GM19023 (cell line): ENCODE measurements around the gene TMSB10.
"Not testable (repeated sequence)": the region's sequence is repeated elsewhere in the genome, so short reads cannot be mapped to it uniquely, and the experiment has no call there.

Experiments
- ATAC-seq: cut with Tn5 transposase; IDR thresholded peaks from one replicate; pipeline ENCODE4 v1.9.1; 2021; ENCODE audit warnings: mild to moderate bottlenecking, moderate library complexity; ENCODE audit not compliant: unreplicated experiment

The TMSB10 gene

GRCh38 chr2:84900971-84901370, 4.5 kb upstream of the TMSB10 start:
- ATAC-seq: no peak

- ATAC-seq: no peak
Measured at GRCh38 chr2:84901593-84902120, 3.8 kb upstream of the TMSB10 start.

- no peak for ATAC-seq
Measured at GRCh38 chr2:84902526-84902925, 2.9 kb upstream of the TMSB10 start.

GRCh38 chr2:84904151-84904550, 1.3 kb upstream of the TMSB10 start:
- no peak for ATAC-seq

GRCh38 chr2:84904717-84905174, 710 bp upstream of the TMSB10 start:
- ATAC-seq: no peak

GRCh38 chr2:84906108-84906899, 848 bp downstream of the TMSB10 start:
- ATAC-seq: peak; percentile 36

- peak; percentile 23 for ATAC-seq
Measured at GRCh38 chr2:84906900-84907714, 1.7 kb downstream of the TMSB10 start.

- no peak for ATAC-seq
Measured at GRCh38 chr2:84908948-84909713, 3.7 kb downstream of the TMSB10 start.

- no peak for ATAC-seq
Measured at GRCh38 chr2:84911135-84911678, 5.8 kb downstream of the TMSB10 start.

GRCh38 chr2:84912984-84913383, 7.5 kb downstream of the TMSB10 start:
- no peak for ATAC-seq

GRCh38 chr2:84914334-84914733, 8.9 kb downstream of the TMSB10 start:
- ATAC-seq: no peak

- ATAC-seq: not testable (repeated sequence)
Measured at GRCh38 chr2:84915675-84916074, 10.2 kb downstream of the TMSB10 start.

- ATAC-seq: not testable (repeated sequence)
Measured at GRCh38 chr2:84917821-84918220, 12.4 kb downstream of the TMSB10 start.

GRCh38 chr2:84918430-84918829, 13.0 kb downstream of the TMSB10 start:
- no peak for ATAC-seq

- ATAC-seq: peak; percentile 41
Measured at GRCh38 chr2:84919885-84920580, 14.6 kb downstream of the TMSB10 start.

GRCh38 chr2:84923009-84923408, 17.6 kb downstream of the TMSB10 start:
- ATAC-seq: no peak

- ATAC-seq: peak; percentile 34
Measured at GRCh38 chr2:84924173-84925106, 19.0 kb downstream of the TMSB10 start.

GRCh38 chr2:84925336-84925723, 19.9 kb downstream of the TMSB10 start:
- ATAC-seq: peak; percentile 1
